ENCODE data around the gene SDCBP2. TPM values are rescaled to one million over a fixed set of nuclear protein-coding genes. Genes with fewer than 3 reads are reported as not detected.

SDCBP2 gene
- total and polyA plus RNA-seq, 4 donors: 1.9 to 6.1 (median 4.7) TPM

DNA sequence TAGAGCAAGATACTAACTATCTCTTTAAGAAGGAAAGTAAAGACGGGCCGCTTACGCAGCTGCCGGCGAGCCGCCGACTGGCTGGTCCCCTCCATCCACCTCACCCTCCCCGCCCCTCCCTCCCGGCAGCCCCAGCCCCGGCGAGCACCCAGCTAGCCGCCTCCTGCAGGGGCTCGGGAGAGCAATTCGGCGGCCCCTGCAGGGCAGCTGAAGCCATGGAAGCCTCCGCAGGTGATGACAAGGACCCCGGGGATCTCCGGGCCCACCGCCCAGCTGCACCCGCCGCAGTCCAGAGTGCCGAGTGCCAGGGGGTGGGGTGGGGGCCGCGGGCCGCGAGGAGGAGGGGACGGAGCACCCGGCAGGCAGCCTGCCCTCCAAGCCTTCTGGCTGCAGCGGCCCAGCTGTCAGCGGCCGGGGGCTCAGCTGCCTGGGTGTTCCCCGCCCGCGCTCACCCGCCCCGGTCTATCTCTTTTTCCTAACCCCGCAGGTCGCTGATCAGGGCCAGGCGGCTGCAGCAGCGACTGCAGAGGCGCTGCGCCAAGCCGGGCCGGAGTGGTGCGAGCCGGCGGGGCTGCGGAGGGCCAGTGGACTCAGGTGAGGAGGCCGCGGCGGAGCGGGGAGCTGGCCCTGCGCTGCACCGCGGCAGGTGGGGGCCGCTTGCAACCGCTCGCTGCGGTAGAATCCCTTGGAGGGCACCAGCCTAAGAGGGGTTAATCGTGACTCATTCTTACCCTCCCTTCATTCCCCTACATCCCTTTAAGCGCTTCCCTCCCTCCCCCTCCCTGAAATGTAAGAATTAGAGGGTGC lies 62.6 kb downstream of the SDCBP2 start, which contains the start of gene SNPH:
TSS of gene SNPH (plus strand) at position 128 of the 807 bp plus-strand sequence. CDS start 29,946 bp downstream, outside the sequence.
- Histone ChIP-seq H3K27me3 (ENCODE audit: control insufficient read depth in 4 of 4, insufficient read depth in 4 of 4, low read length in 3 of 4) (peaks cover 0 to 7% (median 0%) of the 10 kb centered on the region in 4 donors), H3K27ac (ENCODE audit: low read depth in 1 of 2, low read length in 2 of 2) (no peak within 1 kb of the TSS), H3K36me3 (ENCODE audit: control insufficient read depth in 4 of 4, insufficient read depth in 3 of 4, low read depth in 1 of 4, low read length in 3 of 4) (no peaks in the 10 kb centered on the region), H3K9me3 (ENCODE audit: control insufficient read depth in 4 of 4, low read length in 3 of 4) (peaks cover 0 to 13% (median 1%) of the 10 kb centered on the region in 4 donors), H3K4me3 (ENCODE audit: low read depth in 1 of 3, low read length in 3 of 3) (peak within 1 kb of the TSS in 2 of 3 donors; percentile 16 to 68), H3K9ac (ENCODE audit: low read depth in 1 of 2, low read length in 2 of 2) (peak within 1 kb of the TSS in 1 of 2 donors; percentile 30), H3K4me1 (ENCODE audit: control insufficient read depth in 4 of 4, insufficient read depth in 4 of 4, low read length in 3 of 4) (peaks cover 0 to 7% (median 2%) of the 10 kb centered on the region in 4 donors)
- WGBS: 3% methylated on average over 61 of the region's 61 CpGs
- TF ChIP-seq HNF4A (conservative IDR thresholded peaks at IDR 0.05) (no peak), YY1 (IDR thresholded peaks at IDR 0.05) (no peak), FOXA1 (IDR thresholded peaks at IDR 0.05) (no peak), RAD21 (IDR thresholded peaks at IDR 0.05) (no peak), GABPA (IDR thresholded peaks at IDR 0.05 in 1 of 2, conservative IDR thresholded peaks at IDR 0.05 in 1 of 2) (no peak)
- TF ChIP-seq, protein P1, sequence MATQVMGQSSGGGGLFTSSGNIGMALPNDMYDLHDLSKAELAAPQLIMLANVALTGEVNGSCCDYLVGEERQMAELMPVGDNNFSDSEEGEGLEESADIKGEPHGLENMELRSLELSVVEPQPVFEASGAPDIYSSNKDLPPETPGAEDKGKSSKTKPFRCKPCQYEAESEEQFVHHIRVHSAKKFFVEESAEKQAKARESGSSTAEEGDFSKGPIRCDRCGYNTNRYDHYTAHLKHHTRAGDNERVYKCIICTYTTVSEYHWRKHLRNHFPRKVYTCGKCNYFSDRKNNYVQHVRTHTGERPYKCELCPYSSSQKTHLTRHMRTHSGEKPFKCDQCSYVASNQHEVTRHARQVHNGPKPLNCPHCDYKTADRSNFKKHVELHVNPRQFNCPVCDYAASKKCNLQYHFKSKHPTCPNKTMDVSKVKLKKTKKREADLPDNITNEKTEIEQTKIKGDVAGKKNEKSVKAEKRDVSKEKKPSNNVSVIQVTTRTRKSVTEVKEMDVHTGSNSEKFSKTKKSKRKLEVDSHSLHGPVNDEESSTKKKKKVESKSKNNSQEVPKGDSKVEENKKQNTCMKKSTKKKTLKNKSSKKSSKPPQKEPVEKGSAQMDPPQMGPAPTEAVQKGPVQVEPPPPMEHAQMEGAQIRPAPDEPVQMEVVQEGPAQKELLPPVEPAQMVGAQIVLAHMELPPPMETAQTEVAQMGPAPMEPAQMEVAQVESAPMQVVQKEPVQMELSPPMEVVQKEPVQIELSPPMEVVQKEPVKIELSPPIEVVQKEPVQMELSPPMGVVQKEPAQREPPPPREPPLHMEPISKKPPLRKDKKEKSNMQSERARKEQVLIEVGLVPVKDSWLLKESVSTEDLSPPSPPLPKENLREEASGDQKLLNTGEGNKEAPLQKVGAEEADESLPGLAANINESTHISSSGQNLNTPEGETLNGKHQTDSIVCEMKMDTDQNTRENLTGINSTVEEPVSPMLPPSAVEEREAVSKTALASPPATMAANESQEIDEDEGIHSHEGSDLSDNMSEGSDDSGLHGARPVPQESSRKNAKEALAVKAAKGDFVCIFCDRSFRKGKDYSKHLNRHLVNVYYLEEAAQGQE (IDR thresholded peaks at IDR 0.05): no peak
- peak; percentile 52 for DNase-seq (ENCODE audit: low spot score)

DNA sequence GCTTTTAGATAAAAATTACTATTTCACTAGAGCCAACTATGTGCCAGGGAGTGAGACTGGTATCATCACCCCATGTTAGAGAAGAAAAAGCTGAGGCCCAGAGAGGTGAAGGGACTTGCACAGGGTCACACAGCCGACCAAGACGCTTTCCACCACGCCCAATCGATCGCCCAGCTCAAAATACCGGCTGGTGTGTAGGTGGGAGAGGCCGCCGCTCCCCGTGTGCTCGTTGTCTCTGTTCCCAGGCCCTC lies 63.1 kb downstream of the SDCBP2 start:
- Histone ChIP-seq H3K27ac (ENCODE audit: low read depth in 1 of 2, low read length in 2 of 2) (no peak overlapping the region), H3K27me3 (ENCODE audit: control insufficient read depth in 4 of 4, insufficient read depth in 4 of 4, low read length in 3 of 4) (peaks cover 0 to 7% (median 0%) of the 10 kb centered on the region in 4 donors), H3K4me1 (ENCODE audit: control insufficient read depth in 4 of 4, insufficient read depth in 4 of 4, low read length in 3 of 4) (peaks cover 0 to 7% (median 2%) of the 10 kb centered on the region in 4 donors), H3K9ac (ENCODE audit: low read depth in 1 of 2, low read length in 2 of 2) (peak overlapping the region in 1 of 2 donors; percentile 30), H3K9me3 (ENCODE audit: control insufficient read depth in 4 of 4, low read length in 3 of 4) (peaks cover 0 to 13% (median 1%) of the 10 kb centered on the region in 4 donors), H3K36me3 (ENCODE audit: control insufficient read depth in 4 of 4, insufficient read depth in 3 of 4, low read depth in 1 of 4, low read length in 3 of 4) (no peaks in the 10 kb centered on the region), H3K4me3 (ENCODE audit: low read depth in 1 of 3, low read length in 3 of 3) (peak overlapping the region in 1 of 3 donors; percentile 68)
- no peak for DNase-seq (ENCODE audit: low spot score)
- WGBS: 21% methylated on average over 10 of the region's 10 CpGs
- TF ChIP-seq RAD21 (IDR thresholded peaks at IDR 0.05) (no peak), NR2F2 (IDR thresholded peaks at IDR 0.05) (no peak), EGR1 (IDR thresholded peaks at IDR 0.05; ENCODE audit: low read depth in 2 of 2) (no peak), JUND (IDR thresholded peaks at IDR 0.05) (no peak), HNF4A (conservative IDR thresholded peaks at IDR 0.05) (no peak), TAF1 (conservative IDR thresholded peaks at IDR 0.05) (no peak), GABPA (IDR thresholded peaks at IDR 0.05 in 1 of 2, conservative IDR thresholded peaks at IDR 0.05 in 1 of 2) (no peak), FOXA2 (IDR thresholded peaks at IDR 0.05) (no peak), FOXA1 (IDR thresholded peaks at IDR 0.05) (no peak), SP1 (IDR thresholded peaks at IDR 0.05) (no peak), RXRA (IDR thresholded peaks at IDR 0.05) (no peak)
- TF ChIP-seq, protein P1 (IDR thresholded peaks at IDR 0.05): no peak
- TF ChIP-seq, protein P2, sequence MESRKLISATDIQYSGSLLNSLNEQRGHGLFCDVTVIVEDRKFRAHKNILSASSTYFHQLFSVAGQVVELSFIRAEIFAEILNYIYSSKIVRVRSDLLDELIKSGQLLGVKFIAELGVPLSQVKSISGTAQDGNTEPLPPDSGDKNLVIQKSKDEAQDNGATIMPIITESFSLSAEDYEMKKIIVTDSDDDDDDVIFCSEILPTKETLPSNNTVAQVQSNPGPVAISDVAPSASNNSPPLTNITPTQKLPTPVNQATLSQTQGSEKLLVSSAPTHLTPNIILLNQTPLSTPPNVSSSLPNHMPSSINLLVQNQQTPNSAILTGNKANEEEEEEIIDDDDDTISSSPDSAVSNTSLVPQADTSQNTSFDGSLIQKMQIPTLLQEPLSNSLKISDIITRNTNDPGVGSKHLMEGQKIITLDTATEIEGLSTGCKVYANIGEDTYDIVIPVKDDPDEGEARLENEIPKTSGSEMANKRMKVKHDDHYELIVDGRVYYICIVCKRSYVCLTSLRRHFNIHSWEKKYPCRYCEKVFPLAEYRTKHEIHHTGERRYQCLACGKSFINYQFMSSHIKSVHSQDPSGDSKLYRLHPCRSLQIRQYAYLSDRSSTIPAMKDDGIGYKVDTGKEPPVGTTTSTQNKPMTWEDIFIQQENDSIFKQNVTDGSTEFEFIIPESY (IDR thresholded peaks at IDR 0.05): no peak
- TF ChIP-seq, protein P3, sequence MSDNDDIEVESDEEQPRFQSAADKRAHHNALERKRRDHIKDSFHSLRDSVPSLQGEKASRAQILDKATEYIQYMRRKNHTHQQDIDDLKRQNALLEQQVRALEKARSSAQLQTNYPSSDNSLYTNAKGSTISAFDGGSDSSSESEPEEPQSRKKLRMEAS (IDR thresholded peaks at IDR 0.05): no peak
- TF ChIP-seq, protein P4, sequence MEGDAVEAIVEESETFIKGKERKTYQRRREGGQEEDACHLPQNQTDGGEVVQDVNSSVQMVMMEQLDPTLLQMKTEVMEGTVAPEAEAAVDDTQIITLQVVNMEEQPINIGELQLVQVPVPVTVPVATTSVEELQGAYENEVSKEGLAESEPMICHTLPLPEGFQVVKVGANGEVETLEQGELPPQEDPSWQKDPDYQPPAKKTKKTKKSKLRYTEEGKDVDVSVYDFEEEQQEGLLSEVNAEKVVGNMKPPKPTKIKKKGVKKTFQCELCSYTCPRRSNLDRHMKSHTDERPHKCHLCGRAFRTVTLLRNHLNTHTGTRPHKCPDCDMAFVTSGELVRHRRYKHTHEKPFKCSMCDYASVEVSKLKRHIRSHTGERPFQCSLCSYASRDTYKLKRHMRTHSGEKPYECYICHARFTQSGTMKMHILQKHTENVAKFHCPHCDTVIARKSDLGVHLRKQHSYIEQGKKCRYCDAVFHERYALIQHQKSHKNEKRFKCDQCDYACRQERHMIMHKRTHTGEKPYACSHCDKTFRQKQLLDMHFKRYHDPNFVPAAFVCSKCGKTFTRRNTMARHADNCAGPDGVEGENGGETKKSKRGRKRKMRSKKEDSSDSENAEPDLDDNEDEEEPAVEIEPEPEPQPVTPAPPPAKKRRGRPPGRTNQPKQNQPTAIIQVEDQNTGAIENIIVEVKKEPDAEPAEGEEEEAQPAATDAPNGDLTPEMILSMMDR (IDR thresholded peaks at IDR 0.05; ENCODE audit: low read depth, low read length, missing input control): no peak
- TF ChIP-seq, protein P5, sequence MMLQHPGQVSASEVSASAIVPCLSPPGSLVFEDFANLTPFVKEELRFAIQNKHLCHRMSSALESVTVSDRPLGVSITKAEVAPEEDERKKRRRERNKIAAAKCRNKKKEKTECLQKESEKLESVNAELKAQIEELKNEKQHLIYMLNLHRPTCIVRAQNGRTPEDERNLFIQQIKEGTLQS (IDR thresholded peaks at IDR 0.05): no peak
